Superior temporal gyrus (tissue), 1 donor: ENCODE measurements around the gene LILRB3.
"Not testable (repeated sequence)": the region's sequence is repeated elsewhere in the genome, so short reads cannot be mapped to it uniquely, and the experiment has no call there.

Source experiments
- DNase-seq: peaks from one replicate; pipeline ENCODE4 v3.0.0-alpha.2; 2016; ENCODE audit errors: extremely low spot score

LILRB3 gene

GRCh38 chr19:54211235-54211634, 11.6 kb downstream of the LILRB3 start:
- no peak for DNase-seq

GRCh38 chr19:54209811-54210494, 12.9 kb downstream of the LILRB3 start:
- peak; percentile 91 for DNase-seq

- DNase-seq = peak; percentile 60
Observed at GRCh38 chr19:54209058-54209810, 13.6 kb downstream of the LILRB3 start.

- DNase-seq = no peak
Observed at GRCh38 chr19:54208784-54209057, 14.1 kb downstream of the LILRB3 start.

- DNase-seq = peak; percentile 52
Observed at GRCh38 chr19:54207983-54208783, 14.6 kb downstream of the LILRB3 start.

GRCh38 chr19:54207676-54207982, 15.2 kb downstream of the LILRB3 start:
- no peak for DNase-seq

GRCh38 chr19:54207193-54207592, 15.6 kb downstream of the LILRB3 start:
- not testable (repeated sequence) for DNase-seq

GRCh38 chr19:54206831-54207177, 16.0 kb downstream of the LILRB3 start:
- no peak for DNase-seq

GRCh38 chr19:54206030-54206830, 16.6 kb downstream of the LILRB3 start:
- no peak for DNase-seq

- DNase-seq = no peak
Observed at GRCh38 chr19:54204767-54205468, 17.9 kb downstream of the LILRB3 start.

GRCh38 chr19:54203151-54203611, 19.6 kb downstream of the LILRB3 start:
- no peak for DNase-seq

- no peak for DNase-seq
Observed at GRCh38 chr19:54201980-54202379, 20.8 kb downstream of the LILRB3 start.

GRCh38 chr19:54201172-54201701, 21.6 kb downstream of the LILRB3 start:
- no peak for DNase-seq

- no peak for DNase-seq
Observed at GRCh38 chr19:54199401-54199800, 23.4 kb downstream of the LILRB3 start.

- no peak for DNase-seq
Observed at GRCh38 chr19:54197121-54197520, 25.7 kb downstream of the LILRB3 start.

- DNase-seq = no peak
Observed at GRCh38 chr19:54196536-54196935, 26.3 kb downstream of the LILRB3 start.

- not testable (repeated sequence) for DNase-seq
Observed at GRCh38 chr19:54194463-54194862, 28.3 kb downstream of the LILRB3 start.

GRCh38 chr19:54193011-54193410, 29.8 kb downstream of the LILRB3 start:
- DNase-seq = no peak

- no peak for DNase-seq
Observed at GRCh38 chr19:54191811-54192453, 30.9 kb downstream of the LILRB3 start.

GRCh38 chr19:54191011-54191810, 31.6 kb downstream of the LILRB3 start, which contains the start of gene TSEN34:
Gene TSEN34, plus strand, starts transcription at chr19:54191308. Its CDS starts 57 bp downstream, at chr19:54191365.
- peak; percentile 72 for DNase-seq
